HUES6 (cell line): ENCODE results near the gene PRND.
"Not testable (repeated sequence)": the region's sequence is repeated elsewhere in the genome, so short reads cannot be mapped to it uniquely, and the experiment has no call there.

Source experiments
- H3K27ac ChIP-seq: 2 replicates; pipeline ENCODE4 v1.7.0; 2013; ENCODE audit warnings: low read depth, mild to moderate bottlenecking, low read length, inconsistent platforms
- H3K27me3 ChIP-seq: 2 replicates; pipeline ENCODE4 v1.6.1; 2013; ENCODE audit warnings: low read length; ENCODE audit not compliant: control insufficient read depth, insufficient read depth
- H3K36me3 ChIP-seq: 2 replicates; pipeline ENCODE4 v1.6.1; 2013; ENCODE audit warnings: low read length; ENCODE audit not compliant: control insufficient read depth, insufficient read depth
- H3K4me1 ChIP-seq: 2 replicates; pipeline ENCODE4 v1.6.1; 2013; ENCODE audit warnings: low read length; ENCODE audit not compliant: control insufficient read depth, insufficient read depth
- H3K4me3 ChIP-seq: 2 replicates; pipeline ENCODE4 v1.5.1; 2013; ENCODE audit warnings: low read depth, low read length
- H3K9ac ChIP-seq: one replicate; pipeline ENCODE4 v1.6.1; 2013; ENCODE audit warnings: mild to moderate bottlenecking, low read length
- H3K9me3 ChIP-seq: 2 replicates; pipeline ENCODE4 v1.6.1; 2013; ENCODE audit warnings: low read depth, low read length; ENCODE audit not compliant: control insufficient read depth, insufficient read depth

The PRND gene

DNA sequence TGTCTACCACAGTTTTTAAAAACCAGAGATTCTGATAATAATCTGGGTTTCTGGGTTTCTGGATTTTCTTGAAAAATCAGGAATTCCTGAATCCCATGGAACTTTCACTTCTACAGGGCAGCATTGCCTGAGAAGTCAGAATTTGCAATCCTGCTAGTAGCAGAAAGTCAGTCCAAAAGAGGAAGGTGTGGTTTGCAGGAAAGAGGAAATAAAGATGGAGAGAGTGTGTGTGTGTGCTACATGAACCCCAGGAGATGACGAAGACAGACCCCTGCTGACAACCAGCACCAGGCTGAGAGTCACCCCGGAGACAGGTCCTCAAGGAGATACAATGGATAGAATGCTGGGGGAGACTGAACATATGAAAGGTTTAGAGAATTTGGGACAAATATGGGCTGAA, 44.9 kb downstream of the PRND start:
- H3K9ac ChIP-seq, result no peak overlapping the region
- H3K4me3 ChIP-seq, result no peak overlapping the region
- no peaks in the 10 kb centered on the region for H3K36me3 ChIP-seq
- peaks cover 18% of the 10 kb centered on the region for H3K9me3 ChIP-seq
- H3K4me1 ChIP-seq, result no peaks in the 10 kb centered on the region
- peaks cover 6% of the 10 kb centered on the region; the same call in 1 of the 2 replicates for H3K27me3 ChIP-seq
- H3K27ac ChIP-seq, result no peak overlapping the region

DNA sequence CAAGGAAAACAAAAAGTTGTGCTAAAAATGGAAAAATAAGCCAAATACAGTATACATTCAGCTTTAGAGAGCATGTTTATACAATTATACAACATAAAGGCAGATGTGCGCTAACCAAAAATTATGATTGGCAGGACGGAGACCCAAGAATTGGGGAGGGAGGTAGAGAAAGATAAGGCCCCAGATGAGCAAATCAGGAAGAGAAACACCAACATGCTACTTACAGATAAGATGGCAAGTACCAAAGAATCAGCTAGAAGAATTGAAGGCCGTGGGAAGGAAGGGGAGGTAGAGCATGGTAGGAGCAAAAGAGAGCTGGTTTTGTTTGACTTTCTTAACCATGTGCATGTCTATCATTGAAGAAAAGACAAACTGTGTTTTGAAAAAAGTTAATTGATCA, 45.4 kb downstream of the PRND start:
- Histone ChIP-seq H3K9me3 (peaks cover 23% of the 10 kb centered on the region), H3K36me3 (no peaks in the 10 kb centered on the region), H3K4me3 (no peak overlapping the region), H3K27me3 (peaks cover 2% of the 10 kb centered on the region; the same call in 1 of the 2 replicates), H3K4me1 (no peaks in the 10 kb centered on the region), H3K27ac (no peak overlapping the region), H3K9ac (no peak overlapping the region)

DNA sequence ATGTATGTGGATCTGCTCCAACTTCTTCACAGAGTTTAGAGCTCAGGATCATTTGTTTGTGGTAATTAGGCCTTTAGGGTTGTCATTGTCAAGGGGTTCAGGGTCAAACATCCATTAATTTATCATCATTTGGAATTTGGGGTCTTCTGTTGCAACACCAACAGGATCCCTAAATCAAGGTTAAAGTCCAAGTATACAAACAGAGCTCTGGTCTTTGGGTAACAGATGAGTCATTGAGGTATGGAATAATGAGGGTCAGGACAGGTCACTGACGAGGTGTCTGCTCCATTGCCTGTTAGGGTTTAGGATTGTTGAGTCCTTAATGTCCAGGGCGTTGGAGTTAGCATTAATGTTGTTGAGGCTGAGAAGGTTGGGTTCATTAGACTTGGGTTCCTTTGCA, 47.6 kb downstream of the PRND start:
- Histone ChIP-seq H3K27me3 (no peaks in the 10 kb centered on the region), H3K27ac (no peak overlapping the region), H3K9ac (no peak overlapping the region), H3K36me3 (no peaks in the 10 kb centered on the region), H3K9me3 (peaks cover 35% of the 10 kb centered on the region), H3K4me3 (no peak overlapping the region), H3K4me1 (no peaks in the 10 kb centered on the region)

DNA sequence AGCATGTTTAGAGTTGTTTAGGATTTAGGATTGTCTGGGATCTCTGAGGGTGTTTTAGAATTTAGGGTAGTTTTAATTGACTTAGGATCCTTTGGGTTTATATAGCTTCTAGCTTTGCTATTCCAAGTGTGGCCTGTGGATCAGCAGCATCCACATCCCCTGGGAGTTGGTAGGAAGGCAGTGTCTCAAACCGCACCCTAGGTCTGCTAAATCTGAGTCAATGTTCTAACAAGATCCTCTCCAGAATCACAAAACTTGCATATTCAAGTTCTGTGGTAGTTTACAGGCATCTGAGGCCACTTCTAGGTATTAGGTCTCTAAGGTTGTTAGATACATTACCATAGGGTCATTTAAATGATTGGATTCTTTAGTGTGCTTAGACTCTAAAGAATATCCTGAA, 48.3 kb downstream of the PRND start:
- Histone ChIP-seq H3K9me3 (peaks cover 35% of the 10 kb centered on the region), H3K4me1 (no peaks in the 10 kb centered on the region), H3K9ac (no peak overlapping the region), H3K27ac (no peak overlapping the region), H3K27me3 (no peaks in the 10 kb centered on the region), H3K4me3 (no peak overlapping the region), H3K36me3 (no peaks in the 10 kb centered on the region)

- Histone ChIP-seq H3K27ac (no peak overlapping the region), H3K4me3 (no peak overlapping the region), H3K27me3 (no peaks in the 10 kb centered on the region)
These were observed 49.3 kb downstream of the PRND start for GRCh38 chr20:4771004-4771403.

GRCh38 chr20:4772132-4772531, 50.4 kb downstream of the PRND start:
- peaks cover 35% of the 10 kb centered on the region for H3K9me3 ChIP-seq
- no peak overlapping the region for H3K27ac ChIP-seq
- H3K4me3 ChIP-seq, result no peak overlapping the region
- no peaks in the 10 kb centered on the region for H3K4me1 ChIP-seq
- no peaks in the 10 kb centered on the region for H3K27me3 ChIP-seq
- H3K36me3 ChIP-seq, result no peaks in the 10 kb centered on the region
- no peak overlapping the region for H3K9ac ChIP-seq

More at GRCh38 chr20:4771004-4771403, 49.3 kb downstream of the PRND start:
- Histone ChIP-seq H3K36me3 (no peaks in the 10 kb centered on the region), H3K9me3 (peaks cover 35% of the 10 kb centered on the region), H3K9ac (no peak overlapping the region), H3K4me1 (no peaks in the 10 kb centered on the region)

GRCh38 chr20:4773014-4773413, 51.3 kb downstream of the PRND start:
- not testable (repeated sequence) for H3K4me1 ChIP-seq, H3K36me3 ChIP-seq, H3K4me3 ChIP-seq, H3K9ac ChIP-seq, H3K27me3 ChIP-seq, H3K27ac ChIP-seq
- peaks cover 35% of the 10 kb centered on the region for H3K9me3 ChIP-seq

DNA sequence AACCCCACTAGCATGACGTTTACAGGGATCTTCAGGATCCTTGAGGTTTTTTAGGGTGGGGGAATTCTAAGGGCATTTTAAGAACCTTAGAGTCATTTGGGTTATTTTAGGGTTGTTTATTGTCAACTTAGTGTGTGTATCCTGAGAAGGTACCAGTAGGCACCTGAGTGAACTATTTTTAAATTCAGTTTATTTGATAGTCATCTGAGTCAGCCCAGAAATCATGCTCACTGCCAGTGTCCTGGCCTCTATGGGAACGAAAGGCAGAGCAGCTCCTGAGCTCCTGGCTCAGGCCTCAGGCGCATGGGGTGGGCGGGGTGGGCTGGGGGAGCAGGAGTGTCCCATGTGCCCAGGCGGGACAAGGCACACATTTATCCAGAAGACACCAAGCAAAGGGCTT, 52.0 kb downstream of the PRND start:
- Histone ChIP-seq H3K27me3 (no peaks in the 10 kb centered on the region), H3K9me3 (peaks cover 35% of the 10 kb centered on the region), H3K9ac (no peak overlapping the region), H3K27ac (no peak overlapping the region), H3K4me1 (no peaks in the 10 kb centered on the region), H3K4me3 (no peak overlapping the region), H3K36me3 (no peaks in the 10 kb centered on the region)

- no peaks in the 10 kb centered on the region for H3K4me1 ChIP-seq
- no peak overlapping the region for H3K4me3 ChIP-seq
- H3K9me3 ChIP-seq, result peaks cover 35% of the 10 kb centered on the region
- no peaks in the 10 kb centered on the region for H3K27me3 ChIP-seq
- H3K27ac ChIP-seq, result no peak overlapping the region
- no peak overlapping the region for H3K9ac ChIP-seq
- H3K36me3 ChIP-seq, result no peaks in the 10 kb centered on the region
These were observed 52.5 kb downstream of the PRND start for GRCh38 chr20:4774207-4774606.

- Histone ChIP-seq H3K9ac (no peak overlapping the region), H3K9me3 (peaks cover 28% of the 10 kb centered on the region), H3K4me3 (no peak overlapping the region), H3K27ac (no peak overlapping the region), H3K4me1 (no peaks in the 10 kb centered on the region), H3K36me3 (no peaks in the 10 kb centered on the region), H3K27me3 (no peaks in the 10 kb centered on the region)
These were observed 53.8 kb downstream of the PRND start for GRCh38 chr20:4775322-4776078.

DNA sequence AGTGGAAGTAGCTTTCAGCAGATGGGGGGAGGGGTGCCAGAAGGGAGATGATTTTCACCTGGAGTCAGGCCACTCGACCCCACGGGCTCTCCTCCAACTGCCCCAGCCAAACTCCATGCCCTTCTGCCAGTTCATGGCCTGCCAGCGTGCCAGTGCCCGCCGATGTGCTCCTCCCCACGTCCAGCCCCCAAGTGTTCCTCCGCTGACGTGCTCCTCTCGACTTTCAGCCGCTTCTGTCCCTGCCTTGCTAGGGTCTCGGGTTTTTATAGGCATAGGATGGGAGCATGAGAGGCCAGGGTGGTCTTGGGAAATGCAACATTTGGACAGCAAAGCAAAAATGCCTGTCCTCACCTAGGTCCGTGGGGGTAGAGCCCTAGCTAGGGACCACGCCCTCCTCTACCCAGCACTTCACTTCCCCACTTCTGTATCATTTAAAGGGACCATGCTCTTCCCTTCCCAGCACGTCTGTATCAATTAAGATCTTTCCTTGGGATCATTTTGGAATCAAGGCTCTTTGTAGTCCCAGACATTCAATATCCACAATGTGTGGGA, 54.4 kb downstream of the PRND start:
- no peaks in the 10 kb centered on the region for H3K36me3 ChIP-seq
- no peaks in the 10 kb centered on the region for H3K27me3 ChIP-seq
- H3K9me3 ChIP-seq, result peaks cover 22% of the 10 kb centered on the region
- H3K9ac ChIP-seq, result no peak overlapping the region
- H3K27ac ChIP-seq, result no peak overlapping the region
- H3K4me1 ChIP-seq, result no peaks in the 10 kb centered on the region
- H3K4me3 ChIP-seq, result no peak overlapping the region
